GM12864 (cell line): ENCODE results near the gene EEFSEC.

ENCODE experiments used
- DNase-seq: peaks from one replicate; pipeline ENCODE4 v3.0.0-alpha.2; 2011; ENCODE audit warnings: low read depth
- H3K4me3 ChIP-seq: 2 replicates; pipeline ENCODE4 v1.5.1; 2011; ENCODE audit warnings: mild to moderate bottlenecking, low read depth, low read length, control low read depth
- CTCF ChIP-seq: IDR thresholded peaks from 2 replicates; pipeline ENCODE4 v1.5.1; 2011; ENCODE audit warnings: low read depth, mild to moderate bottlenecking, moderate library complexity, low read length, control low read depth, inconsistent platforms; ENCODE audit errors: missing control alignments

The EEFSEC gene

DNA sequence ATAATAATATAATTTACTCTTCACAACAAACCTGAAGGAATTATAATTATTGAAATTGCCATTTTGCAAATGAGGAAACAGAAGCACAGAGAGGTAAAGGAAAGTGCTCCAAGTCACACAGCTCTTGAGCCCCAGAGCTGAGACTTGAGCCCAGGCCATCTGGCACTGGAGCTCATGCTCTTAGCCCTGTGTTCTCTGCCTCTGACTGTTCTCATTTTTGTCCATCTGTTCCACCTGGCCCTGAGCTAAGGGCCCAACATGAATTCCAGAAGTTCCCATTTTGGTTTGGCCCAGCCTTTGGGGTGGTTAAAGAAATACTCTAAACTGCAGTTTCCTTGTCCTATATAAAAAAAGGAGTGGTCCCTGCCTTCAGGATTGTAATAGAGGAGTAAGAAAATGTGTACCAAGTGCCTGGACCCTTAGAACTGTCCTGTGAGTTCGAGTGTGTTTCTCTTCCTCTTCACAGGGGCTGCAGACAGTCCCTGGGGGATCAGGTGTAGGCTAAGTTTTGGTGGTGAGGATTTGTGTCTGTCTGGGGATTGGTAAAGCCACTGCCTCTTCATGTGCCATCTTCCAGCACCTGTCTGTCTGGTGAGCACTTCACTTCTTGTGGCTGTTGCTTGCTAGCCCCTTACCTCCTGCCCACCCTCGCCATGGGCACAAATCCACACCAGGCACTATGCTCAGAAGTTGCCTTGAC is 221.6 kb downstream of the EEFSEC start:
- no peak for DNase-seq
- H3K4me3 ChIP-seq = no peak overlapping the region
- TF ChIP-seq CTCF = no peak

GRCh38 chr3:128376516-128376915 is 223.2 kb downstream of the EEFSEC start:
- DNase-seq = no peak
- TF ChIP-seq CTCF = no peak
- no peak overlapping the region for H3K4me3 ChIP-seq

GRCh38 chr3:128378631-128379347 is 225.5 kb downstream of the EEFSEC start:
- no peak for DNase-seq
- no peak for TF ChIP-seq CTCF
- H3K4me3 ChIP-seq = no peak overlapping the region

DNA sequence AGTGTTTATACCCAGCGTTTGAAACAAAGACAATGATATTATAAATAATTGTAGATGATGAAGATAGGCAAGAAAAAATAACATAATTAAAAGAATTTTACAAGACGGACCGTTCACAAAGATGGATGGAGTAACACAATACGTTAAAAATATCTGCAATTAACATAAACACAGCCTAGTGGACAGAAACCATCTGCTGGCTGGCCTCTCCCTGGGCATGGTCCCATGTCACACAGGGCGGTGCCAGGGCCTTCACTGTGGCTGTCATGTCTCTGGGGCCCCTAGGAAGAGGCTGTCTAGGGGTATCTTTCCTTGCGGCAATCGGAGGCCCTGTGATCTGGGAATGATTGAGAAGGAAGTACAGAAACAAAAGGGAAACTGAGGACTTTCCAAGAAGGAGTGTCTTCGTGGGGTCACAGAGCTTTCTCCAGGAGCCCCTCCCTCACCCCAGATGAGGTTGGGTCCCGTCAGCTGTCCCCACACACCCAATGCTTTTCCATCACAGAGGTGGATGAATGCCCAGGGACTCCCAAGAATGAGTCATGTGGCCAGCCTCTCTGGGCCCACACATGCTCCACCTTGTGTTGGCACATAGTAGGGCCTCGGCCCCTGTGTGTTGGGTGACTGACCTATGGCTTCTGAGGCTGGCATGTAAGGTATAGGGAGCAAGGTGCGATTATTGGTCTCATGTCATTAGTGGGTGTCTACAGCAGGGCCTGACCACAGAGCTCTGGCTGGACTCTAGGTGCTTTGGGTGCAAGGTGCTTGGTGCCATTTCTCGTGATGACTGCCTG is 226.3 kb downstream of the EEFSEC start:
- H3K4me3 ChIP-seq = no peak overlapping the region
- TF ChIP-seq CTCF = no peak
- DNase-seq = no peak

DNA sequence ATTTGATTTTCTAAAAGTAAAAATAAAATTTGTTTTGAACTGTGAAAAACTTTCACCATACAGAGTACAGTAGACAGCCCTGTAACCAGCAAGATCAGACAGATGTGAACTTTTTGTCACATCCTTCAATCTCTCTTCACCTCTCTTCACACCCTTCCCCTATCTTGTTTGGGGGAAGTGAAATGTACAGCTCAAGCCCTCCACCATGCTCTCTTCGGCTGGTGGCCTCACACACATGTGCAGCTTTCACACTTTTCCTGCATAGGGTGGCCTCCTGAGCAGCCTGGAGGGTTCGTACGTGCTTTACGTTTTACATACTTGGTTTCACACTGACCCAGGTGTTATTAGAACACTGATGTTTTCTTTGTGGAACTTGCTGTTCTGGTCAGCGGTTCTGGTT is 227.0 kb downstream of the EEFSEC start:
- H3K4me3 ChIP-seq = no peak overlapping the region
- TF ChIP-seq CTCF = no peak
- DNase-seq = no peak

- DNase-seq = no peak
- TF ChIP-seq CTCF = no peak
Measured at GRCh38 chr3:128380719-128381118, 227.4 kb downstream of the EEFSEC start.

More at GRCh38 chr3:128380719-128381118, 227.4 kb downstream of the EEFSEC start:
- no peak overlapping the region for H3K4me3 ChIP-seq
